ENCODE measurements around the gene CORT.

CORT gene

GRCh38 chr1:10473145-10473765 lies 23.4 kb downstream of the CORT start:
- in situ Hi-C loops (cut with HindIII; ENCODE audit: low sequenced_read_pairs), result loop anchor here (10.0 kb wide), 1 partner anchor 62 kb away; no protein-coding TSS in a partner anchor

GRCh38 chr1:10474309-10474612 lies 24.4 kb downstream of the CORT start:
- in situ Hi-C loops (cut with HindIII; ENCODE audit: low sequenced_read_pairs), result loop anchor here (10.0 kb wide), 1 partner anchor 61 kb away; no protein-coding TSS in a partner anchor

GRCh38 chr1:10474613-10475507 lies 25.0 kb downstream of the CORT start, which contains the start of gene PEX14:
Gene PEX14, plus strand, starts transcription at chr1:10474950. Its CDS starts 17 bp downstream, at chr1:10474967.
- in situ Hi-C loops (cut with HindIII; ENCODE audit: low sequenced_read_pairs), result loop anchor here (10.0 kb wide), 1 partner anchor 60 kb away; no protein-coding TSS in a partner anchor

GRCh38 chr1:10475510-10475909 lies 25.7 kb downstream of the CORT start:
- in situ Hi-C loops (cut with HindIII; ENCODE audit: low sequenced_read_pairs), result loop anchor here (10.0 kb wide), 1 partner anchor 59 kb away; no protein-coding TSS in a partner anchor

GRCh38 chr1:10479296-10479695 lies 29.5 kb downstream of the CORT start:
- in situ Hi-C loops (cut with HindIII; ENCODE audit: low sequenced_read_pairs), result loop anchor here (10.0 kb wide), 1 partner anchor 56 kb away; no protein-coding TSS in a partner anchor

GRCh38 chr1:10480614-10481013 lies 30.8 kb downstream of the CORT start:
- in situ Hi-C loops (cut with HindIII; ENCODE audit: low sequenced_read_pairs), result no loop called here

- in situ Hi-C loops (cut with HindIII; ENCODE audit: low sequenced_read_pairs), result no loop called here
These were observed 34.7 kb downstream of the CORT start for GRCh38 chr1:10484521-10484920.

GRCh38 chr1:10489291-10490055 lies 39.6 kb downstream of the CORT start:
- in situ Hi-C loops (cut with HindIII; ENCODE audit: low sequenced_read_pairs), result loop anchor here (5.0 kb wide), 2 partner anchors 48 to 293 kb away; no protein-coding TSS in a partner anchor

GRCh38 chr1:10490286-10490970 lies 40.6 kb downstream of the CORT start:
- in situ Hi-C loops (cut with HindIII; ENCODE audit: low sequenced_read_pairs), result loop anchor here (5.0 kb wide), 2 partner anchors 47 to 292 kb away; no protein-coding TSS in a partner anchor

- in situ Hi-C loops (cut with HindIII; ENCODE audit: low sequenced_read_pairs), result loop anchor here (5.0 kb wide), 2 partner anchors 43 to 288 kb away; no protein-coding TSS in a partner anchor
These were observed 44.6 kb downstream of the CORT start for GRCh38 chr1:10494418-10494753.

GRCh38 chr1:10494754-10495474 lies 45.1 kb downstream of the CORT start:
- in situ Hi-C loops (cut with HindIII; ENCODE audit: low sequenced_read_pairs), result loop anchor here (5.0 kb wide), 2 partner anchors 42 to 287 kb away; no protein-coding TSS in a partner anchor

GRCh38 chr1:10495475-10495817 lies 45.6 kb downstream of the CORT start:
- in situ Hi-C loops (cut with HindIII; ENCODE audit: low sequenced_read_pairs), result no loop called here

GRCh38 chr1:10495952-10496351 lies 46.1 kb downstream of the CORT start:
- in situ Hi-C loops (cut with HindIII; ENCODE audit: low sequenced_read_pairs), result no loop called here

GRCh38 chr1:10497109-10497508 lies 47.3 kb downstream of the CORT start:
- in situ Hi-C loops (cut with HindIII; ENCODE audit: low sequenced_read_pairs), result no loop called here

GRCh38 chr1:10498231-10498630 lies 48.4 kb downstream of the CORT start:
- in situ Hi-C loops (cut with HindIII; ENCODE audit: low sequenced_read_pairs), result no loop called here

Data from endothelial cell of hepatic sinusoid (primary cell).